IMR-90 (cell line): Measurements from ENCODE around the gene MSI2. TPM values are rescaled to one million over a fixed set of nuclear protein-coding genes. Genes with fewer than 3 reads are reported as not detected.

Source experiments
- ATAC-seq: fragments of 200-7000 bp; cut with Tn5 transposase; 2 replicates; pipeline ENCODE4 v1.9.1; 2020; ENCODE audit warnings: low read depth, mild to moderate bottlenecking, moderate library complexity
- BruUV-seq: library from RNA; stranded (reverse); fragments of 400-500 nt; replicated peaks from 2 replicates; lab custom pipeline; 2021; lab: Mats Ljungman, UMichigan
- CTCF ChIA-PET: fragments of 300-600 bp; formaldehyde crosslinking; extraction: SDS; loops from one replicate; lab custom pipeline; 2021; ENCODE audit warnings: antibody characterized with exemption; lab: Yijun Ruan, JAX
- POLR2A ChIA-PET: fragments of 300-600 bp; sonication (Branson Sonifier 250); formaldehyde crosslinking; loops from one replicate; lab custom pipeline; 2022; ENCODE audit warnings: antibody characterized with exemption; ENCODE audit not compliant: unreplicated experiment; lab: Charles Lee
- DNase-seq: peaks from one replicate; pipeline ENCODE4 v3.0.0; 2013
- H2AFZ ChIP-seq: replicated peaks from 2 replicates; pipeline ENCODE3; 2013; ENCODE audit warnings: low read length, mild to moderate bottlenecking; ENCODE audit not compliant: poor library complexity
- H2AK5ac ChIP-seq: 2 replicates; pipeline ENCODE4 v1.6.1; 2013; ENCODE audit warnings: low read depth, low read length, inconsistent platforms
- H2AK9ac ChIP-seq: replicated peaks from 2 replicates; pipeline ENCODE3; 2013; ENCODE audit warnings: mild to moderate bottlenecking, low read depth, low read length, moderate library complexity; ENCODE audit not compliant: poor library complexity
- H2BK120ac ChIP-seq: 2 replicates; pipeline ENCODE4 v1.6.1; 2013; ENCODE audit warnings: low read depth, low read length, inconsistent platforms
- H2BK15ac ChIP-seq: 3 replicates; pipeline ENCODE4 v1.6.1; 2013; ENCODE audit warnings: low read depth, low read length, inconsistent platforms
- H2BK20ac ChIP-seq: 2 replicates; pipeline ENCODE4 v1.6.1; 2013; ENCODE audit warnings: low read depth, mild to moderate bottlenecking, inconsistent platforms, low read length, moderate library complexity
- H2BK5ac ChIP-seq: 2 replicates; pipeline ENCODE4 v1.6.1; 2013; ENCODE audit warnings: mild to moderate bottlenecking, low read depth, low read length, inconsistent platforms; ENCODE audit not compliant: poor library complexity, severe bottlenecking
- H3K14ac ChIP-seq: replicated peaks from 2 replicates; pipeline ENCODE4 v1.6.1; 2013; ENCODE audit warnings: low read depth, low read length, inconsistent platforms
- H3K18ac ChIP-seq: 2 replicates; pipeline ENCODE4 v1.6.1; 2013; ENCODE audit warnings: low read depth, low read length, control low read depth
- H3K23ac ChIP-seq: 2 replicates; pipeline ENCODE4 v1.6.1; 2013; ENCODE audit warnings: low read depth, low read length, inconsistent platforms
- H3K27ac ChIP-seq: 2 replicates; pipeline ENCODE4 v1.5.1; 2013; ENCODE audit warnings: mild to moderate bottlenecking, control low read depth, low read length; ENCODE audit not compliant: insufficient read depth
- H3K27me3 ChIP-seq: 2 replicates; pipeline ENCODE4 v1.6.1; 2013; ENCODE audit warnings: low read length; ENCODE audit not compliant: control insufficient read depth, insufficient read depth
- H3K36me3 ChIP-seq: 2 replicates; pipeline ENCODE4 v1.6.1; 2013; ENCODE audit warnings: low read length, mixed read lengths; ENCODE audit not compliant: control insufficient read depth, insufficient read depth
- H3K4ac ChIP-seq: 2 replicates; pipeline ENCODE4 v1.6.1; 2013; ENCODE audit warnings: low read depth, low read length, inconsistent platforms
- H3K4me1 ChIP-seq: 2 replicates; pipeline ENCODE4 v1.6.1; 2013; ENCODE audit warnings: low read length, mixed read lengths; ENCODE audit not compliant: control insufficient read depth, insufficient read depth
- H3K4me2 ChIP-seq: 2 replicates; pipeline ENCODE4 v1.6.1; 2013; ENCODE audit warnings: low read depth, mild to moderate bottlenecking, control low read depth, low read length, moderate library complexity
- H3K4me3 ChIP-seq: 2 replicates; pipeline ENCODE4 v1.5.1; 2013; ENCODE audit warnings: low read depth, mild to moderate bottlenecking, control low read depth, low read length, moderate library complexity; ENCODE audit not compliant: insufficient read depth
- H3K56ac ChIP-seq: 2 replicates; pipeline ENCODE4 v1.6.1; 2013; ENCODE audit warnings: low read length, inconsistent platforms; ENCODE audit not compliant: insufficient read depth; ENCODE audit errors: extremely low read depth
- H3K79me1 ChIP-seq, 2 experiments: 2 replicates each; pipeline ENCODE4 v1.6.1; 2013; ENCODE audit warnings: low read length in 2 of 2, inconsistent platforms in 1 of 2, low read depth in 1 of 2
- H3K9ac ChIP-seq: 2 replicates; pipeline ENCODE4 v1.6.1; 2013; ENCODE audit warnings: low read depth, low read length, control low read depth
- H3K9me1 ChIP-seq: 2 replicates; pipeline ENCODE4 v1.6.1; 2013; ENCODE audit warnings: low read length, inconsistent platforms; ENCODE audit not compliant: insufficient read depth
- H3K9me3 ChIP-seq: 2 replicates; pipeline ENCODE4 v1.6.1; 2013; ENCODE audit warnings: low read length; ENCODE audit not compliant: control insufficient read depth, insufficient read depth
- H4K20me1 ChIP-seq: 2 replicates; pipeline ENCODE4 v1.6.1; 2013; ENCODE audit warnings: low read length, inconsistent platforms; ENCODE audit not compliant: insufficient read depth
- H4K5ac ChIP-seq: 2 replicates; pipeline ENCODE4 v1.6.1; 2013; ENCODE audit warnings: mild to moderate bottlenecking, low read depth, low read length, control low read depth
- H4K8ac ChIP-seq, 2 experiments: 2 replicates each; pipeline ENCODE4 v1.6.1; 2013; ENCODE audit warnings: low read depth in 2 of 2, low read length in 2 of 2, control low read depth in 1 of 2, inconsistent platforms in 1 of 2
- H4K91ac ChIP-seq: 2 replicates; pipeline ENCODE4 v1.6.1; 2013; ENCODE audit warnings: low read depth, low read length, inconsistent platforms; ENCODE audit not compliant: insufficient read depth
- BHLHE40 ChIP-seq: fragments of 150-350 bp; IDR thresholded peaks from 2 replicates; pipeline ENCODE4 v1.6.1; 2016; ENCODE audit warnings: mild to moderate bottlenecking, low read depth, low read length
- CEBPB ChIP-seq: IDR thresholded peaks from 2 replicates; pipeline ENCODE4 v1.6.1; 2012; ENCODE audit warnings: low read depth, low read length, improper control_type of control experiment
- CHD1 ChIP-seq: IDR thresholded peaks from 2 replicates; pipeline ENCODE4 v1.6.1; 2012; ENCODE audit warnings: low read depth, low read length, improper control_type of control experiment
- CTCF ChIP-seq: conservative IDR thresholded peaks from 2 replicates; pipeline ENCODE4 v1.5.1; 2012; ENCODE audit warnings: mild to moderate bottlenecking, low read depth, low read length, improper control_type of control experiment
- FOS ChIP-seq: fragments of 150-350 bp; IDR thresholded peaks from 2 replicates; pipeline ENCODE4 v1.6.1; 2016; ENCODE audit warnings: low read depth, low read length
- MAFK ChIP-seq: IDR thresholded peaks from 2 replicates; pipeline ENCODE4 v1.6.1; 2012; ENCODE audit warnings: low read depth, low read length, improper control_type of control experiment
- MAZ ChIP-seq: IDR thresholded peaks from 2 replicates; pipeline ENCODE4 v1.6.1; 2012; ENCODE audit warnings: low read depth, mild to moderate bottlenecking, low read length, improper control_type of control experiment, moderate library complexity, borderline replicate concordance
- MXI1 ChIP-seq: IDR thresholded peaks from 2 replicates; pipeline ENCODE4 v1.6.1; 2012; ENCODE audit warnings: low read depth, mild to moderate bottlenecking, low read length, moderate library complexity, borderline replicate concordance
- NFE2L2 ChIP-seq: fragments of 150-350 bp; IDR thresholded peaks from 2 replicates; pipeline ENCODE4 v1.6.1; 2016; ENCODE audit warnings: low read depth, mild to moderate bottlenecking, low read length
- POLR2A ChIP-seq: IDR thresholded peaks from 2 replicates; pipeline ENCODE4 v1.6.1; 2012; ENCODE audit warnings: mild to moderate bottlenecking, low read depth, low read length
- RAD21 ChIP-seq: IDR thresholded peaks from 2 replicates; pipeline ENCODE4 v1.6.1; 2012; ENCODE audit warnings: low read length, improper control_type of control experiment
- RCOR1 ChIP-seq: IDR thresholded peaks from 2 replicates; pipeline ENCODE4 v1.6.1; 2012; ENCODE audit warnings: mild to moderate bottlenecking, low read length, improper control_type of control experiment; ENCODE audit not compliant: insufficient replicate concordance
- RFX5 ChIP-seq: IDR thresholded peaks from 2 replicates; pipeline ENCODE4 v1.8.0; 2012; ENCODE audit warnings: low read depth, mild to moderate bottlenecking, low read length, moderate library complexity
- SMC3 ChIP-seq: fragments of 150-350 bp; IDR thresholded peaks from 2 replicates; pipeline ENCODE4 v1.6.1; 2016; ENCODE audit warnings: low read depth, mild to moderate bottlenecking, antibody characterized with exemption, low read length, moderate library complexity
- WGBS, 2 experiments: methylation state at CpG; one replicate each; pipeline versions ENCODE4 v1.1.5 to v1.1.7; 2013; ENCODE audit warnings: missing lambda C conversion rate in 2 of 2; ENCODE audit not compliant: insufficient read length in 1 of 2; ENCODE audit errors: extremely low coverage in 2 of 2; 5-methylcytosine and 5-hydroxymethylcytosine counted together
- dilution Hi-C: fragments of 300-500 bp; cut with HindIII; formaldehyde crosslinking; loops from one replicate; pipeline ENCODE4 v1.14.3; 2018; ENCODE audit warnings: low sequenced_read_pairs; ENCODE audit not compliant: unreplicated experiment
- in situ Hi-C: fragments of 300-500 bp; cut with MboI; formaldehyde crosslinking; loops from 3 replicates; pipeline ENCODE4 v1.14.3; 2019; ENCODE audit warnings: low sequenced_read_pairs, inconsistent platforms, mixed read lengths
- intact Hi-C: fragments of 100-400 bp; cut with micrococcal nuclease; formaldehyde crosslinking; loops from 2 replicates; pipeline ENCODE4 v1.10.0; 2022
- polyA plus RNA-seq, 3 experiments: library from polyadenylated mRNA; depleted of rRNA; stranded (reverse); fragments of >200 nt; gene quantifications; 2 replicates each; pipeline ENCODE4 v1.2.3, GENCODE V29; 2012; ENCODE audit warnings: low replicate concordance in 1 of 3
- total RNA-seq: library from RNA; depleted of rRNA; stranded (reverse); fragments of >200 nt; gene quantifications from 2 replicates; pipeline ENCODE4 v1.2.3, GENCODE V29; 2012
- TF ChIP-seq, protein P1 (sequence below): fragments of 150-350 bp; IDR thresholded peaks from 2 replicates; pipeline ENCODE4 v1.6.1; 2016; ENCODE audit warnings: low read depth, mild to moderate bottlenecking, low read length, moderate library complexity, borderline replicate concordance
- TF ChIP-seq, protein P2 (sequence below): fragments of 150-350 bp; IDR thresholded peaks from 2 replicates; pipeline ENCODE4 v1.6.1; 2017; ENCODE audit warnings: mild to moderate bottlenecking, antibody characterized with exemption, low read length, low read depth

MSI2 gene
- total and polyA plus RNA-seq, 2 of the 4 experiments (the other 2 are of a cell fraction), result 13.0 to 16.0 TPM

- Histone ChIP-seq H3K4ac (no peak overlapping the region), H3K36me3 (peaks cover 8% of the 10 kb centered on the region; the same call in 1 of the 2 replicates), H3K79me1 (peaks cover 10 to 24% of the 10 kb centered on the region in 2 experiments; a peak in 3 of 4 replicates), H3K18ac (no peak overlapping the region), H3K27ac (no peak overlapping the region), H2BK15ac (no peak overlapping the region), H3K9me1 (peaks cover 17% of the 10 kb centered on the region), H2BK20ac (no peak overlapping the region), H2BK120ac (no peak overlapping the region), H4K8ac (no peak overlapping the region), H3K27me3 (no peaks in the 10 kb centered on the region), H2AK5ac (no peak overlapping the region), H3K4me3 (no peak overlapping the region), H3K4me1 (peaks cover 12% of the 10 kb centered on the region), H2AK9ac (no peak overlapping the region), H4K20me1 (peaks cover 3% of the 10 kb centered on the region; the same call in 1 of the 2 replicates), H2AFZ (no peak overlapping the region), H3K14ac (no peak overlapping the region), H3K9ac (no peak overlapping the region), H4K91ac (no peak overlapping the region), H2BK5ac (no peak overlapping the region), H3K23ac (no peak overlapping the region), H3K56ac (no peak overlapping the region), H4K5ac (no peak overlapping the region), H3K4me2 (no peak overlapping the region), H3K9me3 (no peaks in the 10 kb centered on the region)
- DNase-seq (no peak), ATAC-seq (no peak)
- dilution Hi-C loops, result no loop called here
- intact Hi-C loops, result no loop called here
- CTCF ChIA-PET, result interaction anchor here (0.6 kb wide), 1 partner anchor 174 kb away, joined by 5 read pairs; no protein-coding TSS in a partner anchor
- in situ Hi-C loops, result no loop called here
- TF ChIP-seq CHD1 (no peak), CTCF (no peak), MAZ (no peak), BHLHE40 (no peak), RFX5 (no peak), FOS (no peak), MAFK (no peak), CEBPB (no peak), NFE2L2 (no peak), SMC3 (no peak), RCOR1 (no peak), POLR2A (no peak), MXI1 (no peak), RAD21 (no peak)
- TF ChIP-seq, protein P1, sequence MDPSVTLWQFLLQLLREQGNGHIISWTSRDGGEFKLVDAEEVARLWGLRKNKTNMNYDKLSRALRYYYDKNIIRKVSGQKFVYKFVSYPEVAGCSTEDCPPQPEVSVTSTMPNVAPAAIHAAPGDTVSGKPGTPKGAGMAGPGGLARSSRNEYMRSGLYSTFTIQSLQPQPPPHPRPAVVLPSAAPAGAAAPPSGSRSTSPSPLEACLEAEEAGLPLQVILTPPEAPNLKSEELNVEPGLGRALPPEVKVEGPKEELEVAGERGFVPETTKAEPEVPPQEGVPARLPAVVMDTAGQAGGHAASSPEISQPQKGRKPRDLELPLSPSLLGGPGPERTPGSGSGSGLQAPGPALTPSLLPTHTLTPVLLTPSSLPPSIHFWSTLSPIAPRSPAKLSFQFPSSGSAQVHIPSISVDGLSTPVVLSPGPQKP, result no peak
- TF ChIP-seq, protein P2, sequence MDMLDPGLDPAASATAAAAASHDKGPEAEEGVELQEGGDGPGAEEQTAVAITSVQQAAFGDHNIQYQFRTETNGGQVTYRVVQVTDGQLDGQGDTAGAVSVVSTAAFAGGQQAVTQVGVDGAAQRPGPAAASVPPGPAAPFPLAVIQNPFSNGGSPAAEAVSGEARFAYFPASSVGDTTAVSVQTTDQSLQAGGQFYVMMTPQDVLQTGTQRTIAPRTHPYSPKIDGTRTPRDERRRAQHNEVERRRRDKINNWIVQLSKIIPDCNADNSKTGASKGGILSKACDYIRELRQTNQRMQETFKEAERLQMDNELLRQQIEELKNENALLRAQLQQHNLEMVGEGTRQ, result no peak
- WGBS, 2 experiments, result 86% methylated on average over 1 of the region's 2 CpGs; no CpG with 5 or more reads in 1 of the 2 experiments
- BruUV-seq, result no TSS peak
- POLR2A ChIA-PET, result no interaction called here
Measured at GRCh38 chr17:57403236-57403635, 146.9 kb downstream of the MSI2 start.
